Measurements from ENCODE around the gene PLEKHA7.

DNA sequence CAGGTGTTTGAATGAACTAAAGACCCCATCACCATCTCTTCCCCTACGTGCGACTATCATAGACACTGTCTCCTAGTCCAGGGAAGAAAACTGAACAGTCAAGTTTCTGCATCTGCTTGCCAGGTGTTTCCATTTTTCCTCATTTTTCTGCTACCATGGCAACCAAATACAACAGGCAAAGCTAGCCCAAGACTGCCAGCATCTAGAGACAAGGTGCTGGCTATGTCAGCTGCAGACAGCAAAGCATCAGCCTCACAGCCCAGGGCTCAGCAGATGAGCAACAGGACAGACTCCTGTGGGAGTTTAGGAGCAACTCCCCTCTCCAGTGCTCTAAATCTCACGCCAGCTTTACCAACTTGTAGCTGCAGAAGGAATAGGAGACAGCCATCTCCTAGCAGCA is 151.5 kb downstream of the PLEKHA7 start:
- TF ChIP-seq EP300 (IDR thresholded peaks at IDR 0.05; ENCODE audit: borderline replicate concordance in 1 of 2, low read depth in 2 of 2, low read length in 2 of 2): no peak
- TF ChIP-seq PHF8 (conservative IDR thresholded peaks at IDR 0.05; ENCODE audit: low read depth, low read length): no peak
- TF ChIP-seq POLR2A (IDR thresholded peaks at IDR 0.05; ENCODE audit: control extremely low read depth in 1 of 2, low read depth in 2 of 2, low read length in 2 of 2): no peak
- no peak for TF ChIP-seq RFX5 (IDR thresholded peaks at IDR 0.05; ENCODE audit: borderline replicate concordance, low read depth, low read length)
- TF ChIP-seq EZH2 (IDR thresholded peaks at IDR 0.05; ENCODE audit: low read depth, low read length, severe bottlenecking): no peak
- no peak for TF ChIP-seq MAX (IDR thresholded peaks at IDR 0.05)
- TF ChIP-seq TAF1 (IDR thresholded peaks at IDR 0.05; ENCODE audit: low read depth, low read length): no peak
- TF ChIP-seq CTCF (IDR thresholded peaks at IDR 0.05; ENCODE audit: control extremely low read depth in 1 of 3, insufficient read depth in 1 of 3, low read depth in 1 of 3, low read length in 3 of 3): no peak
- TF ChIP-seq POLR2AphosphoS5 (IDR thresholded peaks at IDR 0.05; ENCODE audit: low read depth, low read length): no peak
- TF ChIP-seq TAF7 (optimal IDR thresholded peaks at IDR 0.05; ENCODE audit: borderline replicate concordance, low read depth, low read length): no peak
- TF ChIP-seq TCF12 (IDR thresholded peaks at IDR 0.05; ENCODE audit: low read depth, low read length): no peak
- TF ChIP-seq ATF3 (IDR thresholded peaks at IDR 0.05; ENCODE audit: insufficient read depth, low read depth, low read length): no peak
